K562 (cell line): ENCODE measurements around the gene FAM53B. TPM values are rescaled to one million over a fixed set of nuclear protein-coding genes. Genes with fewer than 3 reads are reported as not detected.

ENCODE experiments used
- ATAC-seq: fragments of 200-7000 bp; cut with Tn5 transposase; 3 replicates; pipeline ENCODE4 v1.9.1; 2020; ENCODE audit warnings: moderate library complexity
- BruUV-seq: library from RNA; stranded (reverse); fragments of 400-500 nt; replicated peaks from 2 replicates; lab custom pipeline; 2021; lab: Mats Ljungman, UMichigan
- CTCF ChIA-PET: fragments of 300-600 bp; formaldehyde crosslinking; extraction: SDS; loops from one replicate; lab custom pipeline; 2021; ENCODE audit warnings: low intra/inter-chr PET ratio; lab: Yijun Ruan, JAX
- POLR2A ChIA-PET: fragments of 300-600, 350-650 bp; sonication (Branson Sonifier 250); formaldehyde crosslinking; extraction: SDS; loops from one replicate; lab custom pipeline; 2021; ENCODE audit warnings: antibody characterized with exemption, inconsistent platforms; lab: Yijun Ruan, JAX
- DNase-seq, 4 experiments: peaks; one replicate each; pipeline versions ENCODE4 v3.0.0 to v3.0.0-alpha.2; 2011 to 2018; ENCODE audit warnings: low spot score in 3 of 4, mixed read lengths in 3 of 4; ENCODE audit errors: extremely low read depth in 1 of 4
- FAIRE-seq: peaks from 2 replicates; lab custom pipeline; 2011; peaks lifted over from hg19 to GRCh38; lab: Jason Lieb, UNC
- H2AFZ ChIP-seq: 2 replicates; pipeline ENCODE4 v1.6.0; 2011; ENCODE audit warnings: low read depth, low read length, control low read depth, inconsistent platforms
- H3K27ac ChIP-seq: fragments of 200-600 bp; 3 replicates; pipeline ENCODE4 v1.8.0; 2011; ENCODE audit warnings: low read depth, mild to moderate bottlenecking, control low read depth, inconsistent platforms, low read length, moderate library complexity, mixed read lengths; ENCODE audit errors: extremely low read depth
- H3K27me3 ChIP-seq, 2 experiments: fragments of 300-600 bp in 1 of 2; 2 replicates in 1 of 2; 3 replicates in 1 of 2; pipeline versions ENCODE4 v1.6.0 to v1.8.0; 2011; ENCODE audit warnings: inconsistent platforms in 2 of 2, low read length in 2 of 2, mild to moderate bottlenecking in 1 of 2, mixed read lengths in 1 of 2, moderate library complexity in 1 of 2; ENCODE audit not compliant: control insufficient read depth in 2 of 2, insufficient read depth in 2 of 2
- H3K36me3 ChIP-seq: fragments of 300-600 bp; 3 replicates; pipeline ENCODE4 v1.8.0; 2011; ENCODE audit warnings: mild to moderate bottlenecking, low read length, inconsistent platforms; ENCODE audit not compliant: control insufficient read depth, insufficient read depth
- H3K4me1 ChIP-seq, 2 experiments: fragments of 200-600 bp in 1 of 2; replicated peaks in 1 of 2; 2 replicates in 1 of 2; 3 replicates in 1 of 2; pipeline versions ENCODE4 v1.5.1 to v1.8.0; 2011; ENCODE audit warnings: inconsistent platforms in 2 of 2, low read length in 2 of 2, mild to moderate bottlenecking in 1 of 2, mixed read lengths in 1 of 2, moderate library complexity in 1 of 2; ENCODE audit not compliant: control insufficient read depth in 2 of 2, insufficient read depth in 2 of 2
- H3K4me2 ChIP-seq: 2 replicates; pipeline ENCODE4 v1.6.1; 2011; ENCODE audit warnings: low read length, control low read depth, inconsistent platforms, mixed read lengths; ENCODE audit not compliant: insufficient read depth
- H3K4me3 ChIP-seq: fragments of 200-600 bp; sonication (generic), shearing (Covaris generic); 2 replicates; pipeline ENCODE4 v1.5.1; 2016; ENCODE audit warnings: control low read depth, inconsistent platforms
- H3K79me2 ChIP-seq: fragments of 200-600 bp; 3 replicates; pipeline ENCODE4 v1.8.0; 2011; ENCODE audit warnings: low read length, inconsistent platforms; ENCODE audit not compliant: control insufficient read depth, insufficient read depth
- H3K9ac ChIP-seq, 2 experiments: 2 replicates each; pipeline versions ENCODE4 v1.6.0 to v1.6.1; 2011; ENCODE audit warnings: low read depth in 2 of 2, low read length in 2 of 2, control low read depth in 1 of 2, inconsistent platforms in 1 of 2, mild to moderate bottlenecking in 1 of 2, mixed read lengths in 1 of 2; ENCODE audit not compliant: insufficient read depth in 1 of 2
- H3K9me1 ChIP-seq: one replicate; pipeline ENCODE4 v1.6.0; 2011; ENCODE audit warnings: inconsistent platforms, mild to moderate bottlenecking, low read length, moderate library complexity; ENCODE audit not compliant: control insufficient read depth, insufficient read depth
- H3K9me3 ChIP-seq: replicated peaks from 2 replicates; pipeline ENCODE4 v1.5.1; 2011; ENCODE audit warnings: low read depth, low read length, inconsistent platforms; ENCODE audit not compliant: control insufficient read depth, insufficient read depth
- H4K20me1 ChIP-seq: replicated peaks from 2 replicates; pipeline ENCODE4 v1.6.1; 2011; ENCODE audit warnings: low read length, inconsistent platforms, mixed read lengths; ENCODE audit not compliant: control insufficient read depth, insufficient read depth
- ATF3 ChIP-seq, 2 experiments: fragments of 450-650 bp in 1 of 2; sonication (generic) in 1 of 2; formaldehyde crosslinking in 1 of 2; IDR thresholded peaks in 1 of 2; conservative IDR thresholded peaks in 1 of 2; 2 replicates each; pipeline versions ENCODE4 v1.6.1 to v1.8.1; 2016 to 2023; ENCODE audit warnings: mild to moderate bottlenecking in 2 of 2, moderate library complexity in 2 of 2, inconsistent platforms in 1 of 2, missing genetic modification reagents in 1 of 2
- HMGN3 ChIP-seq: IDR thresholded peaks from 2 replicates; pipeline ENCODE4 v1.6.1; 2011; ENCODE audit warnings: borderline replicate concordance, low read depth, mild to moderate bottlenecking, mixed read lengths, low read length; ENCODE audit not compliant: insufficient read length; ENCODE audit errors: extremely low read depth
- JUND ChIP-seq, 2 experiments: IDR thresholded peaks; 2 replicates in 1 of 2; 3 replicates in 1 of 2; pipeline ENCODE4 v1.6.1; 2011; ENCODE audit warnings: borderline replicate concordance in 2 of 2, low read depth in 2 of 2, low read length in 2 of 2, improper control_type of control experiment in 1 of 2, missing biosample characterization in 1 of 2, missing genetic modification characterization in 1 of 2, missing genetic modification reagents in 1 of 2
- MCM7 ChIP-seq, 2 experiments: fragments of 450-650 bp; IDR thresholded peaks; 2 replicates each; pipeline ENCODE4 v1.6.1; 2016 to 2018
- SPI1 ChIP-seq: IDR thresholded peaks from 2 replicates; pipeline ENCODE4 v1.6.1; 2011; ENCODE audit warnings: low read depth, low read length, control low read depth, borderline replicate concordance
- ZNF12 ChIP-seq: sonication (generic); formaldehyde crosslinking; IDR thresholded peaks from 2 replicates; pipeline ENCODE4 v1.4.0; 2020; ENCODE audit warnings: mild to moderate bottlenecking, missing genetic modification reagents
- WGBS: fragments of 100-300 bp; shearing (Covaris generic); methylation state at CpG from one replicate; pipeline ENCODE4 v1.1.6; 2016; ENCODE audit warnings: low coverage, mixed read lengths; ENCODE audit not compliant: insufficient coverage; ENCODE audit errors: missing lambda C conversion rate; 5-methylcytosine and 5-hydroxymethylcytosine counted together
- in situ Hi-C: fragments of 300-500 bp; cut with MboI; formaldehyde crosslinking; loops from 4 replicates; pipeline ENCODE4 v1.15.0; 2018; ENCODE audit warnings: inconsistent platforms, mixed read lengths
- intact Hi-C: fragments of 100-400 bp; cut with micrococcal nuclease; formaldehyde crosslinking; loops from 2 replicates; pipeline ENCODE4 v1.14.2; 2022
- polyA plus RNA-seq, 8 experiments: library from polyadenylated mRNA; depleted of rRNA in 4 of 8; stranded (reverse) in 5 of 8; unstranded in 3 of 8; fragments of >200 nt; fragmentation: Nextera tagmentation in 2 of 8; fragmentation: Illumina TruSeq in 1 of 8; extraction: Ambion mirVana in 2 of 8; extraction: Trizol in 1 of 8; gene quantifications; 2 replicates each; pipeline versions ENCODE4 v1.2.1 to v1.2.3, GENCODE V29; 2011 to 2014; ENCODE audit warnings: inconsistent platforms in 1 of 8, missing spikeins in 1 of 8
- total RNA-seq, 7 experiments: library from RNA; depleted of rRNA in 6 of 7; stranded (reverse); fragments of >200 nt in 6 of 7; fragmentation: Illumina TruSeq in 2 of 7; extraction: Trizol in 2 of 7; gene quantifications; 2 replicates each; pipeline versions ENCODE4 v1.2.1 to v1.2.3, GENCODE V29; 2011 to 2021; ENCODE audit warnings: low replicate concordance in 1 of 7

The FAM53B gene
- total and polyA plus RNA-seq, 9 of the 15 experiments (the other 6 are each of a cell fraction or from before 2014, with no cell fraction given) = 0.03 to 16.5 (median 5.0) TPM

GRCh38 chr10:124642088-124642710 lies 102.0 kb downstream of the FAM53B start:
- ChIA-PET POLR2A (interaction anchor here (0.6 to 0.7 kb wide), 3 partner anchors 11 to 55 kb away, joined by 3 read pairs; no protein-coding TSS in a partner anchor), CTCF (no interaction called here)
- FAIRE-seq = no peak
- Histone ChIP-seq H3K9me1 (no peaks in the 10 kb centered on the region), H3K4me2 (no peak overlapping the region), H2AFZ (no peak overlapping the region), H3K9ac (peak overlapping the region in 1 of 2 experiments; percentile 19; a peak in 2 of 4 replicates), H3K4me1 (peaks cover 33 to 63% of the 10 kb centered on the region in 2 experiments), H3K27ac (no peak overlapping the region), H3K27me3 (no peaks in the 10 kb centered on the region), H3K4me3 (no peak overlapping the region), H3K9me3 (no peaks in the 10 kb centered on the region), H3K36me3 (peaks cover 9% of the 10 kb centered on the region; the same call in 1 of the 3 replicates), H4K20me1 (peaks cover 4% of the 10 kb centered on the region; the same call in 1 of the 2 replicates)
- ATAC-seq = no peak
- BruUV-seq = no TSS peak
- intact Hi-C loops = no loop called here
- no peak for DNase-seq
- no peak for TF ChIP-seq HMGN3
- TF ChIP-seq, all 486 proteins: peak for 0
- peaks cover 14% of the 10 kb centered on the region for H3K79me2 ChIP-seq
- WGBS = 90% methylated on average over 14 of the region's 20 CpGs
- in situ Hi-C loops = no loop called here

GRCh38 chr10:124641282-124642087 lies 102.7 kb downstream of the FAM53B start:
- H3K27ac ChIP-seq = peak overlapping the region; percentile 71; the same call in 2 of the 3 replicates
- peak overlapping the region; percentile 42 for H3K4me2 ChIP-seq
- H4K20me1 ChIP-seq = peaks cover 4% of the 10 kb centered on the region; the same call in 1 of the 2 replicates
- in situ Hi-C loops = no loop called here
- peak overlapping the region in 1 of 2 experiments; percentile 3; a peak in 2 of 4 replicates for H3K9ac ChIP-seq
- H3K79me2 ChIP-seq = peaks cover 9% of the 10 kb centered on the region; the same call in 2 of the 3 replicates
- FAIRE-seq = peak; percentile 72
- no peaks in the 10 kb centered on the region for H3K27me3 ChIP-seq
- no peak overlapping the region for H2AFZ ChIP-seq
- DNase-seq = peak; percentile 41 to 57 (median 46)
- H3K4me1 ChIP-seq = peaks cover 26 to 58% of the 10 kb centered on the region in 2 experiments
- ChIA-PET POLR2A (interaction anchor here (0.6 to 0.7 kb wide), 2 partner anchors 10 to 13 kb away, joined by 3 read pairs; no protein-coding TSS in a partner anchor), CTCF (interaction anchor here (0.6 kb wide), 1 partner anchor 1078 kb away, joined by 3 read pairs; the partner anchor contains the start of gene EDRF1)
- BruUV-seq = no TSS peak
- peak; percentile 54 for ATAC-seq
- H3K36me3 ChIP-seq = peaks cover 6% of the 10 kb centered on the region; the same call in 1 of the 3 replicates
- H3K9me3 ChIP-seq = no peaks in the 10 kb centered on the region
- intact Hi-C loops = no loop called here
- no peaks in the 10 kb centered on the region for H3K9me1 ChIP-seq
- no peak overlapping the region for H3K4me3 ChIP-seq
- 59% methylated on average over 11 of the region's 15 CpGs for WGBS
- TF ChIP-seq ZNF12 (CRISPR knock-in tag) = peak; percentile 87
- peak; percentile 64; the same call in 1 of the 2 replicates for TF ChIP-seq JUND (IDR thresholded peaks at IDR 0.05; ENCODE audit: borderline replicate concordance, low read depth, low read length)
- TF ChIP-seq JUND (tag; IDR thresholded peaks at IDR 0.05; ENCODE audit: borderline replicate concordance, low read depth, low read length) = peak; percentile 54; the same call in 1 of the 3 replicates
- TF ChIP-seq SPI1 = peak; percentile 72; the same call in 1 of the 2 replicates
- TF ChIP-seq MCM7 (IDR thresholded peaks at IDR 0.05) = no peak
- TF ChIP-seq ATF3 (IDR thresholded peaks at IDR 0.05) = peak; percentile 11; the same call in 1 of the 2 replicates
- no peak for TF ChIP-seq ATF3 (CRISPR knock-in tag; conservative IDR thresholded peaks at IDR 0.05)
